Islet of Langerhans (tissue), 1 donor: ENCODE results near the gene C2.

Experiments used
- FAIRE-seq: peaks from one replicate; lab custom pipeline; 2011; peaks lifted over from hg19 to GRCh38; lab: Jason Lieb, UNC

Gene C2

DNA sequence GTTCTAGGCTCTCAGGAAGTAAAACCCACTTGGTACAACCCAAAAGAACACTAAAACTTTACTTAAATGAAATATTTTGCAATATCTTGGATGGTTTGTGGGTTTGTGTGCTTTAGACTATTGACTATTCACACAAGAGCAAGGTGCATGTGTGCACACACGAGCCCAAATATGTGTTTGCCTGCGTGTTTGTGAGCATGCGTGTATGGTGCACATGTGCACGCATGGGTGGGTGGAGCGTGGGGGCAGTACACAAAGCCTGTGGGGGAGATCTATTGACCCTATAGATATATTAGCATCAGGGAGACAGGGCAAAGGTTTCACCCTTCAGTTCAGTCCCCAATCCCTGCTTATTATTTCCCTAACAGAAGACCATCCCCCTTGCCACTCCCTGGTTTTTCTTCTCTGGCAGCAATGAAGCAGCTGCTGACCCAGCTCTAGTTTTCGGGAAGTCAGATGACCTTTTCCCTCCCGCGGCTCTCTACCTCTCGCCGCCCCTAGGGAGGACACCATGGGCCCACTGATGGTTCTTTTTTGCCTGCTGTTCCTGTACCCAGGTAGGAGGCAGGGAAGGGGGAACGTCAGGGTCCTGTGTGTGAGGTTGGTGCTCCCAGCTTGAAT lies at the start of gene C2:
TSS of gene C2 (plus strand) at position 476 of the 621 bp plus-strand sequence. CDS start at position 512, 36 bp downstream.
- no peak for FAIRE-seq

DNA sequence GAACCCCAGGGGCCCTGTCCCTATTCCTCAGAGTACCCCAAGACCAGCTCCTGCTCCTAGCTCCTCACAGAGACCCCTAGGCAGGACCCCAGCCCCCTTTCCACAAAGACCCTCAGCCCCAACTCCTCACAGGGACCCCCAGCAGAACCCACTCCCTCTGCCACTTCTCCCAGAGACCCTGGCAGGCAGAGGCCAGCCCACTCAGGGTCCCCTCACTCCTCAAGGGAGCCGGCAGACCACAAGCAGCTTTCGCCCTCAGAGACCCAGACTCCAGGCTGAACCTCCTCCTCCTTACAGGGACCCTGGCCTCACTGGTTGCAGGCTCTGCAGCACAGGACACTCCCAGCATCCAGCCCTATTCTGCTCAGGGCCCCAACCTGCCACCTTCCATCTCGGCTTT lies 49.3 kb upstream of the C2 start:
- FAIRE-seq = no peak

DNA sequence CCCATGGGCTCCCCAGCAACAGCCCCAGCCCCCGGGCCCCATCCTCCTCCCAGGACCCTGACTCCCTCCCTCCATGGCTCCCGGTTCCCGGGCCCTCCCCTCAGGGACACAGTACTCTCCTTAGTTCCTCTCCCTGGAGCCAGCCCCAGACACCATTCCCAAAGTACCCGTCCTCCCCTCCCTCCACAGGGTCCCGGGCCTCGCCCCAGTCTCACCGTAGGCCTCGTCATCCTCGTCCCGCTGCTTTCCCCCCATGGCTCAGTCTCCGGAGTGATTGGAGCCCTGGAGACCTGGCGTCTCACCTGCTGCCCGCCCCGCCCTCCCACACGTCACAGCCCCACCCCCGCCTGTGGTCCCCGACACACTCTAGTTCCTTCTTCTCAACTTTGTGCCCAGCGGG lies 48.8 kb upstream of the C2 start, which contains the start of gene SLC44A4:
TSS of gene SLC44A4 (minus strand) at position 272 of the 400 bp plus-strand sequence. CDS start at position 255, 17 bp downstream.
- FAIRE-seq = no peak

DNA sequence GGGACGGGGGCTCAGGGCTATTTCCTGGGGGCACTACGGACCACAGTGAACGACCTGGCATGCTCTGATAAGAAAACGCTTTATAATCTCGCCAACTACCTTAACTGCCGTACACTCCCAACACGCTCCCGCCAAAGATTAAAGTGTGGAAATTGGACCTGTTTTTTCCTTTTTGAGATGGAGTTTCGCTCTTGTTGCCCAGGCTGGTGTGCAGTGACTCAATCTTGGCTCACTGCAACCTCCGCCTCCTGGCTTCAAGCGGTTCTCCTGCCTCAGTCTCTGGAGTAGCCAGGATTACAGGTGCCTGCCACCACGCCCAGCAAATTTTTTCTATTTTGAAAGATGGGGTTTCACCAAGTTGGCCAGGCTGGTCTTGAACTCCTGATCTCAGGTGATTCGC lies 48.4 kb upstream of the C2 start:
- no peak for FAIRE-seq

DNA sequence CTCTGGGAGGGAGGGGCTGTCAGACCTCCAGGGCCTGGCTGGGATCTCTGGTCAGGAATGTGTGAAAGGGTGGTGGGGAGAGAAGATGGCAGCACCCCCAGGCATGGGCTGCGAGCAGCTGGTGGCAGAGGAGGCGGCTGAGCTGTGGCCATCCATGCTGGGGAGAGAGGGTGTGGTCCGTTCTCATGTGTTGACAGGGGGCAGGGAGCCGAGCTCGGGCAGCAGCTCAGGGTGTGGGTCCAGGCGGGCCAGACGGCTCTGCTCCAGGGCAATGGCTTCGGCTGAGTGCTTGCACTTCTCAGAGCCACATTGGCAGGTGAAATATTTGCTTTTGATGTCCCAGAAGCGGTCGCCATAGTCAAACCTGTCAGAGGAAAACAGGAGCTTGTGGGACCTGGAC lies 47.6 kb upstream of the C2 start:
- no peak for FAIRE-seq

DNA sequence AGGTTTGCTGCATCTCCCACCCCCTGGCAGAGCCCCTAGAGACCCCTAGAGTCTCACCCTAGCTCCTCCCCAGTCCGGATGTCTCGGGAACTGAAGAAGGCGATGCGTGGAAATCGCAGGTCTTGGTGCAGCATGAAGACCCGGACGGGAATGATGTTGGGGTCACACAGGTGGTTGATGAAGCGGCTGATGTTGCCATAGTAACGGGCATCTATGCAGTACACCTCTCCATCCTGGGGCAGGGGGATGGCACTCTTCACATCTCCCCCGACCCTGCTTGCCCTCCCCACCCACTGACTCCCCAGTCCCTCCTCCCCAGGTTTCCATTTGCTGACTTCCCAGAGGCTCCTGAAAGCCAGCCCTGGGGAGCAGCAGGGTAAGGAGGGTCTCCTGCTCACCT lies 46.9 kb upstream of the C2 start:
- no peak for FAIRE-seq

DNA sequence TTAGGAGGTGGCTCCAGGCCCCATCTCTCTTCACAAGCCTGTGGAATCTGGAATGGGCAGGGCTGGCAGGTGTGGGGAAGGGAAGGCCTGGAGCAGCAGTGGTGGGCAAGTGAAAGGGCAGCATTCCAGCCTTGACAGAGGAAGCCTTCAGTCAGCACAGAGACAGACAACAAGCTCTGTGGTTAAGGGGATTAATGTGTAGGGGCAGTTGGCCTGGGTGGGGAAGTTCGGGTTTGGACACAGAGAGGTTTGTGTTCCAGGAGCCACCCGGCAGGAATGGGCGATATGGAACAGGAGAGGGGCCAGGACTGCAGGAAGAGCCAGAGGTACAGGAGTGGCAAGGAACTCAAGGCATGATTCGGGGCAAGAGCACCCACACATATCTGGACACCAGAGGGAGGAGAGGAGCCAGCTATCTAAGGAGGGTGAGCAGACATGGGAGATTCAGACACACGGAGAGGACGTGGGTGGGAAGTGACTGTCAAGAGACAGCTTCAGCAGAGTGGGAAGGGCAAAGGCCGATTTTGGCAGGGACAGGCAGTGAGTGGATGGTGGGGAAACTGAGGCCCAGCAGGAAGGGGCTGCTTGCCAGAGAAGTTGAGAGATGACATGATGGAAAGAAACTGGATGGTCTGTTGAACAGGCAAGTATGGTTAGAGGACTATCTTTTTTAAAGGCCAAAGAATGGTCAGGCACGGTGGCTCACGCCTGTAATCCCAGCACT lies 46.2 kb upstream of the C2 start:
- FAIRE-seq = no peak

DNA sequence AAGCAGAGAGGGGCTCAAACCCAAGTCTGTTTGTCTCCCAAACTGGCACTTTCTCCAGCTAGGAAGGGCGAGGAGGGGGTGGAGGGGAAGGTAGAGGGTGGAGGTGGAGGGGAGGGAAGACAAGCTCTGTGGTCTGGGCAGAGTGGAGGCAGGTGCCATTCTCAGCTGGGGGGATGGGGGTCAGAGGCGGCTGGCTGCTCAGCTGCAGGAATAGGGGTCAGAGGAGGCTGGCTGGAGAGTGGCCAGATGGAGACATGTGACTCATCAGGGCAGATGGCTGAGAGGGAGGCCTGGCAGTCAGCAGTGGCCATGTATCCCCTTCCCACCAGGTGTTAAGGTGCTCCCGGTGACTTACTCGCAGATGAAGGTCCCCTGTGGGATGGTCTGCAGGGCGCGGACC lies 45.2 kb upstream of the C2 start:
- no peak for FAIRE-seq

DNA sequence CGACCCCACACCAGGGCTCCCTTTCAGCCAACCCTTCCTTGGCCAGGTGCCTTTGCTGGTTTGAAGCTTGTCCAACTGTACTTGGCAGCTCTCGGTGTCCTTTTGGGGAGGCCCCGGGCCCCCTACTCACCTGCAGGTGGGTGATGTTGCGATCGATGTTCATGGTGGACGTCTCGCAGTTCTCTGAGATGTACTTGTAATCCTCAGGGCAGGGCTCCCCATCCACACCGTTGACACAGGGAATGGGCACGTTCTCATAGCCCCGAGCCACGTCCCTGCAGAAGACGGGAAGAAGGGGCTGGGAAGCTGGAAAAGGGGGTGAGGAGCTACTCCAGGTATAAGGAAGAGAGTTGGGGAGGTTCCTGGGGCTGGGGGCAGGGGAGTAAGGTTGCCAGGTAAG lies 43.8 kb upstream of the C2 start:
- FAIRE-seq = no peak

DNA sequence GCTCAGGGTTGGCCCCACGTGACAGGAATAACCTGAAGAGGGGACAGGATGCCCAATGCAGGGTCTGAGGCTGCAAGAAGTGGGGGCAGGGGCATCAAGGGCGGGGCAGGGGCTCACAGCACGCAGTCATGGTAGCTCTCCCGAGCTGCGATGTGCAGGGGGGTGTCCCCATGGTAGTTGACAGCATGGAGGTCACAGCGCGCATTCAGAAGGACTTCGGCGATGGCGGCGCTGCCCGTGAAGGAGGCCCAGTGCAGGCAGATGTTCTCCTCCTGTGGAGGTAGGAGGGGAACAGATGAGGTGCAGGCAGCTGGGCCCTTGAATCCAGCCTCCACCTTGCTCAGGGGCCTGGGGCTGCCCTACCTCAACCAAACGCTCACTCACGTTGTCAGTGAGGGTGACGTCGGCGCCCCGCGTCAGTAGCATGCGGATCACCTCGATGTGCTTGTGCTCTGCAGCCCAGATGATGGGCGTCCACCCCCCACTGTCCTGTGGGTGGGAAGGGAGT lies 42.9 kb upstream of the C2 start:
- no peak for FAIRE-seq

DNA sequence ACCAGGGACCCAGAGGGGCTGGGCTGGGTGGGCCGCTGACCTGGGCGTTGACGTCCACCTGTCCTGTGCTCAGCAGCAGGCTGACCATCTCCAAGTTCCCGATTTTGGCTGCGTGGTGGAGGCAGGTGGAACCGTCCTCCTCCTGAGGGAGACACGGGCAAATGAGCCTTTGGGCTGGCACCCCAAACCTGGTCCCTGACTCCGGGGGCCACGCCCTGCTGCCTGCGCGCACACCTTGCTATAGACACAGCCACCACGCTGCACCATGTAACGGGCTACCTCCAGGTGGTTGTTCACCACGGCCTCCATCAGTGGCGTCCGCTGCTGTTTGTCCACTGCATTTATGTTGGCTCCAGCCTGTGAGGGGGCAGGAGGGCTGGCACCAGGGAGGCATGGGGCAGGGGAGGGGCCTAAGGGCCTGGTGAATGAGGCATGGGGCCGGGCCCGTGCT lies 41.0 kb upstream of the C2 start:
- FAIRE-seq = no peak

DNA sequence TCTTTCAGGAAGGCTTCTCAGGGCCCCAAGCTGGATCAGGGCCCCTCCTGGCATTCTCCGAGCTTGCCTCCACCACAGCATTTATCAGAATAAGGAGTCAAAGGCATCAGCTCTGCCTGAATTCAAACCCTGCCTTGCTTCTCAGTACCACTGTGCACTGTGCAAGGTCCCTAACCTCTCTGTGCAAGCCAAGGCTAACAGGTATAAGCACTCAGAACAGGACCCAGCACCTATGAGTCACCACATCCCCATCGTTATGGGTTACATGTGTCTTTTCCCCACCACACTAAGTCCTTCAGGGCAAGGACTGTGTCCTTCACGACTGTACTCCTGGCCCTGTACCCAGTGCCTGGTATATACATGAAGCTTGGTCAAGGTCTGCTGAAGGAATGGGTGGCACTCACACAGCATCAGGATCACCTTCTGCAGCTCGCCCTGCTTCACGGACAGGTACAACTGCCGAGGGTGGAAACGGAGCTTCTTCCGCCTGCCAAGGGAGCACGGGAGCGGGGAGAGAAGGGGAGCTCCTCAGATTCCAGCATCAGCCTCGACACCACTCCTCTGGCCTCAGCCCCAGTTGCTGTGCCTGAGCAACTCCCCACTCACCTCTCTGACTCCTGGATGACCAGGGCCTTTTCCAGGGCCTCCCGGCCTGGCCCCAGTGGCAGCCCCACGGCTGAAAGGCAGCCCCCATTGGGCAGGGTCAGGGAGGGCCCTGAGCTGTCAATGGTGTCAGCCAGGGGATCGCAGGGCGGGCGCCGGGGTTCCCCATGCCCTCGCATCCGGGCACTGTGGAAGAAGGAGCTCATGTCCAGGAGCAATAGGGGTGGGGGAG lies 40.1 kb upstream of the C2 start:
- FAIRE-seq = no peak

DNA sequence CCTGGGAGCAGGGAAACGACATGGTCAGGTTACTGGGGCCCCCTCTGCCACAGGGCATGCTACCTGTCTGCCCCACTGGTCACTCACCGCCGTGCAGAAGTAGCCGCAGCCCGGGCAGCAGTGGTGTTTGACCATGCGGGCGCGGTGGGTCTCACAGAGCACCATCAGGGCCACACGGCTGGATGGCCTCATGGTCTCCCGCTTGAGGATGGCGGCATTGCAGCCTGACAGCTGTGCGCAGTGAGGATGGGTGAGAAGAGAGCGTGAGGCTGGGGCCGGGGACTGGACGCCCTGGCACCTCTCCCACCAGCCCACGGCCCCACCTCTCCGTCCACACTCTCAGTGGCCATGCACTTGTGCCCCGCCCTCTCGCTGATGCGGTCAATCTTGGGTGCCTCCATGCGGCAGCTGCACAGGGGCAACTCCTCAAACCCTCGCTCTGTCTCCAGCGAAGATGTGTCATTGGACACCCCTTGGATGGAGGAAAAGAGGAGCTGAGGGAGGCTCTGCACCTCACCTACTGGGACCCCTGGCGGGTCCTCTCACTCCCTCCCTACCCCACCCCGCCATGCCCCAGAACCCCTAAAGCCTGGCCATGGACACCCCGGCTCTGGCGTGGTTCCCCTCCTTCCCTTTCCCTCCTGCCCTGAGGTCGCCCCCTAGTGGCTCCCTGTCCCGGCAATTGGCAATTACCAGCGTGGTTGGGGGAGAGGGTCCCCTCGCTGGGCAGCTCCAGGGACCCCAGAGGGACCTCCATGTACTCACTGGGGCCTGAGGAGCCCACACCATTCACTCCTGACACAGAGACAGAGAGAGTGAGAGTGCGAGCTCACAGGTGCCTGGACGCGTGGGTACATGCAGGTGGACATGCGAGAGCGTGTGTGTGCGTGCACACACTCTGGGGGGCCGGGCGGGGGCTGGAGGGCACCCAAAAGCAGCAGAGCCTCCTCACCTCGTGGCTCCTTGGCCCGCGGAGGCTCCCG lies 39.0 kb upstream of the C2 start:
- no peak for FAIRE-seq

DNA sequence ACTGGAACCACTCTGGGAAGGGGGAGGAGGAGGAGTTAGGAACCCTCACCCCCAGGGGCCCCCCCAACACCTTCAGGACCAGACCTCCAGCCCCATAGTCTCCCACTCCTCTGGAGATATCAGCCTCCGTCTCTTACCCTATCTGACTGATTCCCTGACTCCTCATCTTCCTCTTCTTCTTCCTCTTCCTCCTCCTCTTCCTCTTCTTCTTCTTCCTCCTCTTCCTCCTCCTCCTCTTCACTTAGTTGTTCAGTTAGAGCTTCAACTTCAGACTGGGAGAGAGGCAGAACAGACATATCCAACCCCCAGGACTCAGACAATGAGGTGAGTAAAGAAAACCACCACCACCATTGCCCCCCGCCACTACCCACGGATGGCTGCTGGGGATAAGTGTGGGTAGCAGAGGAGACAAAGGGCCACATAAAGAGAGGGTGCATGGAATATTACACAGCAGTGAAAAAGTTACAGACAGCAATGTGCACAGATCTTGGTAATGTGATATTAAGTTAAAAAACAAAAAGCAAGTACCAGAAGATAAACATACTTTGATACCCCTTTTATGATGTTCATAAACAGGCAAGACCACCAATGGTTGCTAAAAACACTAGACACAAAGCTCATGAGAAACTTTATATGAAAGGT lies 38.1 kb upstream of the C2 start:
- no peak for FAIRE-seq

DNA sequence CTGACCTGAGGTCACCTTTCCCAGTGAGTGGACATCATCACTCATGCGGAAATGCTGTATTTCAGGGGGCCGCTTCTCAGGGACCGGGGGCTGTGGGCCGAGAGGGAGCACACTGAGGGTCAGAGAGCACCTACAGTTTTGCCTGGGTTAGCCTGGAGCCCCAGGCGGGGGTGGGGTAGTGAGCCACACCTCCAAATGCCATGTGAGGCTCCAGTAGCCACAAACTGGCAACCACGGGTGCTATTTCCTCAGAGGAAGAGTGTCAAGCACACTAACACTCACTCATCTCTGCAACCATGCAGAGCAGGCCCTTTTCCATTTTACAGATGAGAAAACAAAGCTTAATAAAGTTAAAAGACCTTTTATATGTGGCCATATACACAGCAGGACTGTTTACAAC lies 34.7 kb upstream of the C2 start:
- FAIRE-seq = no peak

DNA sequence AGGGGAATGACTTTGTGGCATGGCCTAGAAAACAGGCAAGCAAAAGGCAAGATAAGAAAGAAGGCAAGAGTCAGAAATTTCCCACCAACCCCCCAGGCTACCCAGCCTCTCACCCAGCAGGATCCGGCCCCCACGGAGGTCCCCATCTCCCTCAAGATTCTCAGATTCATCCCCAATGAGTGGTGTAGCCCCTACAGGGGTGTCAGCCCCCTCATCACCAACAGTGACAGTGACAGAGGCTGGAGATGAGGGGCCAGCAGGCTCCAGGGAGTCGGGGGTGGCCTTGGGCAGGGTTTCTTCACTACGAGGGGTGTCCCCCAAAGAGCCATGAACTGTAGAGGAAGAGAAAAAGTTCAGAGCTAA lies 31.0 kb upstream of the C2 start:
- no peak for FAIRE-seq

DNA sequence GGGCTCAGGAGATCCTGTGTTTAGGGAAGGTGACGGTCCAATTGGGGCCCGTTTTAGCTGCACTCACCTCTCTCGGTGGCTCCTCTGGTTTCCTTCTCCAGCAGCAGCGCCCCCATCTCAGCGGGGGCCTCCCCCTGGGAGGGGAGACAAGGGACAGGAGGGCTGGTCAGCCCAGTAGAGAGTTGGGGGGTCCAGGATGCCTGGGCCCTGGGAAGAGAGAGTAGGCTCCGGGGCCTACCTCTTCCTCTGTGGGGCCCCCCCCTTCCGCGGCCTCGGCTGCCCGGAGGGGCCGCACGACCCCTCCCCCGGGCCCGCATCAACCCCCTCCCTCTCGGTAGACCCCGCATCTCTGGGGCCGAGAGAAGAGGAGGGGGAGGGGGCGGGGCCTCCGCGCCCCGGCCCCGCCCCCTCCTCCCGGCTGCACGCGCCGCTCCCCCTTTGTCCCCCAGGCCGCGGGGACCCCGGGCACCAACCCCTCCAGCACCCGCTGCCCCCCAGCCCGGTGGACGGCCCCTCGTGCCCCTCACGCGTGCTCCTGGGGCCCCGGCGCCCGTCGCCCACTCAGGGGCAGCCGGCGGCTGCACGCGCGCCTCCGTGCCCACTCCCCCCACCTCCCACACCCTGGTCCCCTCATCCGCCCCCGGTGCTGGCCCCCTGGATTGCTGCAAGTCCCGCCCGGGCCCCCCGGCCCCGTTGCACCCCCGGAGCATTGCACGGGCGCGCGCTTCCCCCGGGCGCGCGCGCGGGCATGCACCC lies 30.5 kb upstream of the C2 start:
- FAIRE-seq = no peak

DNA sequence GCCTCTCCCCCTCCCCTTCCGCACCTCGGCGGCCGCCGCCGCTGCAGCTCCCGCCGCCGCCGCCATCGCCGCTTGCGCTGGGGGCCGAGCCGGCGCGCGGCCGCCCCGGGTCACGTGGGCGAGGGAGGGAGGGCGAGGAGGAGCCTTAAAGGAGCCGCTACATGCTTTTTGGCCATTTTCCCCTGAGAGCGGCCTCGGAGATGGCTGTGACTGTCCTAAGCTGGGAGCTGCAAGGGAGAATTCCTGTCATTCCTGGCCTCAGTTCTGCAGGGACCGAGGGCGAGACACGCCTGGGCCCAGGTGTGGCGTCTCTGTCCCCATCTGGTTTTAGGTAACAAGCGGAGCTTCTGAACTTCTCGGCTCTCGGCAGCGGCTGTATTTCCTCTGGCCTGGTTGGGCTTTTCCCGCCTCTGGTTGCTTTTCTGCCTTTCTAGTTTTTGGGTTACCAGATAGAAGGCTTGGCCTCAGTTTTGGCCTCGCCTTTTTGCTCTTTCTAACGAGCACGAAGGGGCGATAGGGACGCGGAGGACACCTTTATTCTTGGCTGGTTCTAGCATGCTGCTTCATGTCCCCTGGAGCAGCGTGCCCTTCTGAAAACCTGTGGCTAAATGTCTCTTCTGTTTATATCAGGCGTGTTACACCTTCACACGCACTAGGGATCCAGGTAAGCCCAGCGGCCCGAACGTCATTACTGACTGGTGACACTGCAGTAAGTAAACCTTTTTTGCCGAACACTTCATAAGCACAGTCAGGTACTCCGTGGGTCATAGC lies 29.7 kb upstream of the C2 start, which contains the start of gene EHMT2:
TSS of gene EHMT2 (minus strand) at position 87 of the 771 bp plus-strand sequence. CDS start at position 66, 21 bp downstream.
- no peak for FAIRE-seq

DNA sequence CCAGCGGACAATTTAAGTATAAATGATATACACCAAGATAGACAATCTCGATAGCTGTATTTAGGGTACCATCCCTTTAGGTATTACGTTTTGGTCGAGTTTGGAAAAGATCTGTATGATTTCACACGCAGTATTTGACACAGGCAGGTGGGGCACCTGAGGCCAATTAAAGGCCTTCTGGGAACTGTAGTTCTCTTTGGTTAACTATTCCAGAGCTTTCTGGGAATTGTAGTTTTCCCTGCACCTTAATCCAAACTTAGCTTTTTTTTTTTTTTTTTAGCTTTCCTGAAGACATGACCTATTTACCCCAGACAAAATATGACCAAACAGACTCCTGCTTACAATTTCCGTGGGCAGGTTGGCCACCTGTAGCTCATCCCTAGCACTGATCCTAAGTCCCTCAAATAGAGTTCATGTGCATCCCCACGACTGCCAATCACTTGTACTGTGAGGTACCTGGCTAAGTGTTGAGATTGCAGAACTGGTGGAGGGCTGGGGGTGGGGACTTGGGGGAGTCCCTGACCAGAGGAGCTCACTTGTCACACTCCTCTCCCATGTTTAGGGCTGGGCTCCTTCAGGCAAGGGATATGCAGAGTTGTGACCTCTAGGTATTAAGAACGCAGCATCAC lies 29.0 kb upstream of the C2 start:
- FAIRE-seq = peak; percentile 86
